ENCODE measurements around the gene DYNLRB2. TPM values are rescaled to one million over a fixed set of nuclear protein-coding genes. Genes with fewer than 3 reads are reported as not detected.

The DYNLRB2 gene
- polyA plus RNA-seq, 1 experiment = 0.71 TPM

DNA sequence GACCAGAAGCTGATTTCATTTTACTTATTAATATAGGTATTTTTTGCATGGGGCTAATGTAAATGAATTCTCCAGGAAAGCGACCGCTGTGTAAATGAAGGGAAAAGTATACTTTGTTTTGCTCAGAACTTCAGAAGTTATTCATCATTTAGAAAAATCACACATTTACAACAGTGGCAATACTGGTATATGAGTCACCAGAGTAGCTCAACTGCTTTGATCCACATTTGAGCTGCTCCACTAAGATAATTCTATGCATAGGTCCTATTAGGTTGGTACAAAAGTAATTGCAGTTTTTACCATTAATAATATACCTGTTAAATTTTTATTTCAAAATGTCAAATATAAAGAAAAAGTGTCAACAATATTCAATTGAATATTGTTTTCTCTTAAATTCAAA lies 22.9 kb upstream of the DYNLRB2 start:
- no peaks in the 10 kb centered on the region for H3K9me3 ChIP-seq (ENCODE audit: control insufficient read depth, insufficient read depth, low read length)
- CTCF ChIA-PET = interaction anchor here (2.5 kb wide), 1 partner anchor 9 kb away, joined by 16 read pairs; no protein-coding TSS in a partner anchor
- POLR2A ChIA-PET = no interaction called here
- H3K27me3 ChIP-seq (ENCODE audit: control insufficient read depth, insufficient read depth, low read length) = no peaks in the 10 kb centered on the region
- no peak for DNase-seq (ENCODE audit: low read depth, low spot score)
- TF ChIP-seq, protein P1, sequence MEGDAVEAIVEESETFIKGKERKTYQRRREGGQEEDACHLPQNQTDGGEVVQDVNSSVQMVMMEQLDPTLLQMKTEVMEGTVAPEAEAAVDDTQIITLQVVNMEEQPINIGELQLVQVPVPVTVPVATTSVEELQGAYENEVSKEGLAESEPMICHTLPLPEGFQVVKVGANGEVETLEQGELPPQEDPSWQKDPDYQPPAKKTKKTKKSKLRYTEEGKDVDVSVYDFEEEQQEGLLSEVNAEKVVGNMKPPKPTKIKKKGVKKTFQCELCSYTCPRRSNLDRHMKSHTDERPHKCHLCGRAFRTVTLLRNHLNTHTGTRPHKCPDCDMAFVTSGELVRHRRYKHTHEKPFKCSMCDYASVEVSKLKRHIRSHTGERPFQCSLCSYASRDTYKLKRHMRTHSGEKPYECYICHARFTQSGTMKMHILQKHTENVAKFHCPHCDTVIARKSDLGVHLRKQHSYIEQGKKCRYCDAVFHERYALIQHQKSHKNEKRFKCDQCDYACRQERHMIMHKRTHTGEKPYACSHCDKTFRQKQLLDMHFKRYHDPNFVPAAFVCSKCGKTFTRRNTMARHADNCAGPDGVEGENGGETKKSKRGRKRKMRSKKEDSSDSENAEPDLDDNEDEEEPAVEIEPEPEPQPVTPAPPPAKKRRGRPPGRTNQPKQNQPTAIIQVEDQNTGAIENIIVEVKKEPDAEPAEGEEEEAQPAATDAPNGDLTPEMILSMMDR (IDR thresholded peaks at IDR 0.05; ENCODE audit: low read depth, low read length) = no peak
- H3K4me3 ChIP-seq (ENCODE audit: low read depth, low read length) = no peak overlapping the region
- no peak overlapping the region for H3K27ac ChIP-seq (ENCODE audit: low read depth, low read length)

- no peaks in the 10 kb centered on the region for H3K9me3 ChIP-seq (ENCODE audit: control insufficient read depth, insufficient read depth, low read length)
- ChIA-PET CTCF (interaction anchor here (2.5 kb wide), 1 partner anchor 8 kb away, joined by 16 read pairs; no protein-coding TSS in a partner anchor), POLR2A (no interaction called here)
- no peak overlapping the region for H3K27ac ChIP-seq (ENCODE audit: low read depth, low read length)
- H3K4me3 ChIP-seq (ENCODE audit: low read depth, low read length) = no peak overlapping the region
- H3K27me3 ChIP-seq (ENCODE audit: control insufficient read depth, insufficient read depth, low read length) = no peaks in the 10 kb centered on the region
- DNase-seq (ENCODE audit: low read depth, low spot score) = no peak
- TF ChIP-seq, protein P1 (IDR thresholded peaks at IDR 0.05; ENCODE audit: low read depth, low read length) = no peak
Measured at GRCh38 chr16:80518436-80518835, 22.4 kb upstream of the DYNLRB2 start.

DNA sequence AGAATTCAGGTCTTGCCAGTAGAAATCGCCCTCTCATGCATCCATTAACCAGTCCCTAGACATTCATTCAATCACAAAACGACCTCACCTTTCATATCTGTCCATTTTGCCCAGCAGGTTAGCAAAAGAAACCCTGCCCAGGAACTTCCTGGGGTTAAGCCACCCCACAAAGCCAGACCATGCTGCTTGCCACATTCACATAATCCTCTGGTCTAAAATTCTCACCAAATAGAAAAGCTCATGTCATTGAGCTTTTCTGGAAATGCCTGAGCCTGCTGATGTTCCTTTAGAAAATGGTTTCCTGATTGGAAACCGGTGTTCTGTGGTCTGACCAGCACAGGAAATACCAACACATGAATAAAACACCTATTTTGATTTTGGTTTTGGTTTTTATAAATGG lies 21.6 kb upstream of the DYNLRB2 start:
- no peak overlapping the region for H3K27ac ChIP-seq (ENCODE audit: low read depth, low read length)
- POLR2A ChIA-PET = no interaction called here
- CTCF ChIA-PET = interaction anchor here (2.5 kb wide), 1 partner anchor 7 kb away, joined by 16 read pairs; no protein-coding TSS in a partner anchor

GRCh38 chr16:80525420-80525819 lies 15.4 kb upstream of the DYNLRB2 start:
- ChIA-PET POLR2A (no interaction called here), CTCF (interaction anchor here (0.6 to 4.6 kb wide), 15 partner anchors 9 to 475 kb away, joined by 3 to 96 read pairs (median 3); partner anchors contain the start of gene DYNLRB2)
- Histone ChIP-seq H3K27ac (ENCODE audit: low read depth, low read length) (no peak overlapping the region), H3K27me3 (ENCODE audit: control insufficient read depth, insufficient read depth, low read length) (no peaks in the 10 kb centered on the region), H3K9me3 (ENCODE audit: control insufficient read depth, insufficient read depth, low read length) (no peaks in the 10 kb centered on the region), H3K4me3 (ENCODE audit: low read depth, low read length) (no peak overlapping the region)
- no peak for DNase-seq (ENCODE audit: low read depth, low spot score)
- TF ChIP-seq, protein P1 (IDR thresholded peaks at IDR 0.05; ENCODE audit: low read depth, low read length) = no peak

More for the DNA sequence above, 21.6 kb upstream of the DYNLRB2 start:
- H3K27me3 ChIP-seq (ENCODE audit: control insufficient read depth, insufficient read depth, low read length) = no peaks in the 10 kb centered on the region
- no peak for DNase-seq (ENCODE audit: low read depth, low spot score)
- H3K9me3 ChIP-seq (ENCODE audit: control insufficient read depth, insufficient read depth, low read length) = no peaks in the 10 kb centered on the region
- H3K4me3 ChIP-seq (ENCODE audit: low read depth, low read length) = no peak overlapping the region
- TF ChIP-seq, protein P1 (IDR thresholded peaks at IDR 0.05; ENCODE audit: low read depth, low read length) = no peak

GRCh38 chr16:80526418-80527061 lies 14.3 kb upstream of the DYNLRB2 start:
- Histone ChIP-seq H3K27me3 (ENCODE audit: control insufficient read depth, insufficient read depth, low read length) (no peaks in the 10 kb centered on the region), H3K27ac (ENCODE audit: low read depth, low read length) (no peak overlapping the region), H3K4me3 (ENCODE audit: low read depth, low read length) (no peak overlapping the region), H3K9me3 (ENCODE audit: control insufficient read depth, insufficient read depth, low read length) (no peaks in the 10 kb centered on the region)
- POLR2A ChIA-PET = no interaction called here
- CTCF ChIA-PET = interaction anchor here (0.6 to 4.6 kb wide), 49 partner anchors 8 to 1931 kb away, joined by 3 to 96 read pairs (median 4); partner anchors contain the start of gene DYNLRB2
- TF ChIP-seq, protein P1 (IDR thresholded peaks at IDR 0.05; ENCODE audit: low read depth, low read length) = peak; percentile 90
- DNase-seq (ENCODE audit: low read depth, low spot score) = peak; percentile 27

All from AG04450 (cell line).